GM21786 (cell line): ENCODE data around the gene VGLL4.

ENCODE experiments used
- ATAC-seq: cut with Tn5 transposase; IDR thresholded peaks from one replicate; pipeline ENCODE4 v1.9.1; 2021; ENCODE audit not compliant: unreplicated experiment

The VGLL4 gene

GRCh38 chr3:11629716-11630115, 14.0 kb downstream of the VGLL4 start:
- ATAC-seq: no peak

- ATAC-seq: no peak
These were observed 16.1 kb downstream of the VGLL4 start for GRCh38 chr3:11627612-11628011.

GRCh38 chr3:11626084-11626463, 17.6 kb downstream of the VGLL4 start:
- ATAC-seq: peak; percentile 70

- no peak for ATAC-seq
These were observed 18.2 kb downstream of the VGLL4 start for GRCh38 chr3:11625376-11626083.

- no peak for ATAC-seq
These were observed 18.9 kb downstream of the VGLL4 start for GRCh38 chr3:11624704-11625375.

GRCh38 chr3:11624161-11624560, 19.6 kb downstream of the VGLL4 start:
- no peak for ATAC-seq

GRCh38 chr3:11622586-11623550, 20.8 kb downstream of the VGLL4 start:
- ATAC-seq: no peak

- ATAC-seq: no peak
These were observed 22.6 kb downstream of the VGLL4 start for GRCh38 chr3:11621077-11621476.

GRCh38 chr3:11619946-11620652, 23.6 kb downstream of the VGLL4 start:
- peak; percentile 65 for ATAC-seq

- no peak for ATAC-seq
These were observed 24.3 kb downstream of the VGLL4 start for GRCh38 chr3:11619461-11619860.

GRCh38 chr3:11618904-11619303, 24.8 kb downstream of the VGLL4 start:
- ATAC-seq: no peak

GRCh38 chr3:11616551-11616950, 27.2 kb downstream of the VGLL4 start:
- no peak for ATAC-seq

GRCh38 chr3:11613851-11614487, 29.7 kb downstream of the VGLL4 start:
- no peak for ATAC-seq

GRCh38 chr3:11613319-11613718, 30.4 kb downstream of the VGLL4 start:
- no peak for ATAC-seq

- ATAC-seq: no peak
These were observed 31.1 kb downstream of the VGLL4 start for GRCh38 chr3:11612515-11613188.

- ATAC-seq: no peak
These were observed 32.3 kb downstream of the VGLL4 start for GRCh38 chr3:11611341-11611799.

GRCh38 chr3:11610700-11611275, 32.9 kb downstream of the VGLL4 start:
- ATAC-seq: no peak

GRCh38 chr3:11610044-11610671, 33.6 kb downstream of the VGLL4 start:
- ATAC-seq: no peak

GRCh38 chr3:11609481-11609880, 34.2 kb downstream of the VGLL4 start:
- no peak for ATAC-seq
